ENCODE results near the gene DOCK3. TPM values are rescaled to one million over a fixed set of nuclear protein-coding genes. Genes with fewer than 3 reads are reported as not detected.

DOCK3 gene
- total and polyA plus RNA-seq, 4 donors, result 0.01 to 0.08 (median 0.06) TPM; not detected in 1

DNA sequence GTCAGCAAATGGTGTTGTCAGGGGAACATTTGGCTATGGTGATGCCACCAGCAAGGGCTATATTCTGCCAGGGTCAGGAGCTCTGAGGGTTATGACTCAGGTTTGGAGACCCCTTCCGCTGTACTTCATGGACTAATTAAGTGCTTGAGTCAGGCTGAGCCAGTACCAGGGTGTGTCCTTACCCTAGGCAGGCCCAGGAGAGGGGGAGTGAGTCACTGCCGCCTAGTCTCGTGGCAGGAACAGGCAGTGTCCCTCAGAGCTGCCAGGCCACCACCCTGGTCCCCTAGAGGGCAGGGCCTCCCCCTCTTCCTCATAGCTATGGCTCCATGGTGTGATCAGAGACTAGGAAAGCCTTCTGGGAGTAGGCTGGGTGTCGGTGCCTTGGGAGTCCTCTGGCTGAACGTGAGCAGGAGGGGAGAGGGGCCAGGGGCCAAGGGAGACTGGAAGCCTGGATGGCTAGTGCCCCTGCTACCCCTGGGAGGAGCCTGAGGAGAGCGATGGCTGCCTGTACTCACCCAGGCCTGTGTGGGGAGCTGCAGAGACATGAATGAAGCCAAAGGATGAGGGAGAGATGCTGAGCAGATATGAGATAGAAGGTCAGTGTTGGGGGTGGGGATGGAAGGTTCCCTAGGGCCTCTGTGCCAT, 47.2 kb upstream of the DOCK3 start:
- WGBS, result 73% methylated on average over 6 of the region's 6 CpGs
- H3K36me3 ChIP-seq (ENCODE audit: control insufficient read depth in 4 of 4, insufficient read depth in 3 of 4, low read depth in 1 of 4, low read length in 3 of 4), result peaks cover 0 to 3% (median 2%) of the 10 kb centered on the region in 4 donors
- no peak for DNase-seq (ENCODE audit: low spot score)
- no peaks in the 10 kb centered on the region for H3K27me3 ChIP-seq (ENCODE audit: control insufficient read depth in 4 of 4, insufficient read depth in 4 of 4, low read length in 3 of 4)
- H3K4me3 ChIP-seq (ENCODE audit: low read depth in 1 of 3, low read length in 3 of 3), result no peak overlapping the region
- no peaks in the 10 kb centered on the region for H3K9me3 ChIP-seq (ENCODE audit: control insufficient read depth in 4 of 4, low read length in 3 of 4)
- H3K27ac ChIP-seq (ENCODE audit: low read depth in 1 of 2, low read length in 2 of 2), result no peak overlapping the region
- H3K9ac ChIP-seq (ENCODE audit: low read depth in 1 of 2, low read length in 2 of 2), result no peak overlapping the region
- TF ChIP-seq EGR1 (IDR thresholded peaks at IDR 0.05; ENCODE audit: low read depth in 2 of 2) (no peak), FOXA1 (IDR thresholded peaks at IDR 0.05) (no peak), TAF1 (conservative IDR thresholded peaks at IDR 0.05) (no peak), HNF4A (conservative IDR thresholded peaks at IDR 0.05) (no peak), RAD21 (IDR thresholded peaks at IDR 0.05) (no peak), SP1 (IDR thresholded peaks at IDR 0.05) (no peak), HNF4G (IDR thresholded peaks at IDR 0.05) (no peak), YY1 (IDR thresholded peaks at IDR 0.05) (no peak), JUND (IDR thresholded peaks at IDR 0.05) (no peak), GABPA (IDR thresholded peaks at IDR 0.05 in 1 of 2, conservative IDR thresholded peaks at IDR 0.05 in 1 of 2) (no peak)
- TF ChIP-seq, protein P1, sequence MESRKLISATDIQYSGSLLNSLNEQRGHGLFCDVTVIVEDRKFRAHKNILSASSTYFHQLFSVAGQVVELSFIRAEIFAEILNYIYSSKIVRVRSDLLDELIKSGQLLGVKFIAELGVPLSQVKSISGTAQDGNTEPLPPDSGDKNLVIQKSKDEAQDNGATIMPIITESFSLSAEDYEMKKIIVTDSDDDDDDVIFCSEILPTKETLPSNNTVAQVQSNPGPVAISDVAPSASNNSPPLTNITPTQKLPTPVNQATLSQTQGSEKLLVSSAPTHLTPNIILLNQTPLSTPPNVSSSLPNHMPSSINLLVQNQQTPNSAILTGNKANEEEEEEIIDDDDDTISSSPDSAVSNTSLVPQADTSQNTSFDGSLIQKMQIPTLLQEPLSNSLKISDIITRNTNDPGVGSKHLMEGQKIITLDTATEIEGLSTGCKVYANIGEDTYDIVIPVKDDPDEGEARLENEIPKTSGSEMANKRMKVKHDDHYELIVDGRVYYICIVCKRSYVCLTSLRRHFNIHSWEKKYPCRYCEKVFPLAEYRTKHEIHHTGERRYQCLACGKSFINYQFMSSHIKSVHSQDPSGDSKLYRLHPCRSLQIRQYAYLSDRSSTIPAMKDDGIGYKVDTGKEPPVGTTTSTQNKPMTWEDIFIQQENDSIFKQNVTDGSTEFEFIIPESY (IDR thresholded peaks at IDR 0.05), result no peak
- TF ChIP-seq, protein P2, sequence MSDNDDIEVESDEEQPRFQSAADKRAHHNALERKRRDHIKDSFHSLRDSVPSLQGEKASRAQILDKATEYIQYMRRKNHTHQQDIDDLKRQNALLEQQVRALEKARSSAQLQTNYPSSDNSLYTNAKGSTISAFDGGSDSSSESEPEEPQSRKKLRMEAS (IDR thresholded peaks at IDR 0.05), result no peak
- TF ChIP-seq, protein P3, sequence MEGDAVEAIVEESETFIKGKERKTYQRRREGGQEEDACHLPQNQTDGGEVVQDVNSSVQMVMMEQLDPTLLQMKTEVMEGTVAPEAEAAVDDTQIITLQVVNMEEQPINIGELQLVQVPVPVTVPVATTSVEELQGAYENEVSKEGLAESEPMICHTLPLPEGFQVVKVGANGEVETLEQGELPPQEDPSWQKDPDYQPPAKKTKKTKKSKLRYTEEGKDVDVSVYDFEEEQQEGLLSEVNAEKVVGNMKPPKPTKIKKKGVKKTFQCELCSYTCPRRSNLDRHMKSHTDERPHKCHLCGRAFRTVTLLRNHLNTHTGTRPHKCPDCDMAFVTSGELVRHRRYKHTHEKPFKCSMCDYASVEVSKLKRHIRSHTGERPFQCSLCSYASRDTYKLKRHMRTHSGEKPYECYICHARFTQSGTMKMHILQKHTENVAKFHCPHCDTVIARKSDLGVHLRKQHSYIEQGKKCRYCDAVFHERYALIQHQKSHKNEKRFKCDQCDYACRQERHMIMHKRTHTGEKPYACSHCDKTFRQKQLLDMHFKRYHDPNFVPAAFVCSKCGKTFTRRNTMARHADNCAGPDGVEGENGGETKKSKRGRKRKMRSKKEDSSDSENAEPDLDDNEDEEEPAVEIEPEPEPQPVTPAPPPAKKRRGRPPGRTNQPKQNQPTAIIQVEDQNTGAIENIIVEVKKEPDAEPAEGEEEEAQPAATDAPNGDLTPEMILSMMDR (IDR thresholded peaks at IDR 0.05; ENCODE audit: low read depth, low read length, missing input control), result no peak
- TF ChIP-seq, protein P4, sequence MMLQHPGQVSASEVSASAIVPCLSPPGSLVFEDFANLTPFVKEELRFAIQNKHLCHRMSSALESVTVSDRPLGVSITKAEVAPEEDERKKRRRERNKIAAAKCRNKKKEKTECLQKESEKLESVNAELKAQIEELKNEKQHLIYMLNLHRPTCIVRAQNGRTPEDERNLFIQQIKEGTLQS (IDR thresholded peaks at IDR 0.05), result no peak
- peaks cover 0 to 5% (median 0%) of the 10 kb centered on the region in 4 donors for H3K4me1 ChIP-seq (ENCODE audit: control insufficient read depth in 4 of 4, insufficient read depth in 4 of 4, low read length in 3 of 4)

DNA sequence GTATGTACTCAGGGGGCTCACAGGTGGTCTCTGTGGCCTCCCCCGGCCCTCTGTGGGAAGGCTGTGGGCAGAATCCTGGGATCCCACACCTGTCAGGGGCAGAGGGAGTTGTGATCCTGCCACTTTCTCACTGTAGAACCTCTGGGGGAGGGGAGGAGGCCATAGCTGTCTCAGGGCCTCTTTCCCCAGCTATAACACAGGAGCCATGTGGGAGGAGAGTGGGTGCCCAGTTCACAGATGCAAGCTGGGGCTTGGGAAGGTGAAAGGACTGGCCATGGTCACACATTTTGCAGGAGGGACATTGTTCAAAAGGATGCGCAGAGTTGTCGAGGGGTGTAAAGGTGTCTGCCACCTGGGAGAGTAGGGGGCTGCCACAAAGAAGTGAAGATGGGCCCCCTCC, 46.1 kb upstream of the DOCK3 start:
- peaks cover 0 to 4% (median 0%) of the 10 kb centered on the region in 4 donors for H3K4me1 ChIP-seq (ENCODE audit: control insufficient read depth in 4 of 4, insufficient read depth in 4 of 4, low read length in 3 of 4)
- TF ChIP-seq, protein P4 (IDR thresholded peaks at IDR 0.05), result no peak
- TF ChIP-seq RAD21 (IDR thresholded peaks at IDR 0.05) (no peak), RXRA (IDR thresholded peaks at IDR 0.05) (no peak), NR2F2 (IDR thresholded peaks at IDR 0.05) (no peak), JUND (IDR thresholded peaks at IDR 0.05) (no peak), TAF1 (conservative IDR thresholded peaks at IDR 0.05) (no peak), HNF4G (IDR thresholded peaks at IDR 0.05) (no peak), SP1 (IDR thresholded peaks at IDR 0.05) (no peak), YY1 (IDR thresholded peaks at IDR 0.05) (no peak), FOXA2 (IDR thresholded peaks at IDR 0.05) (no peak), HNF4A (conservative IDR thresholded peaks at IDR 0.05) (no peak)
- TF ChIP-seq, protein P2 (IDR thresholded peaks at IDR 0.05), result no peak
- TF ChIP-seq, protein P1 (IDR thresholded peaks at IDR 0.05), result no peak
- TF ChIP-seq, protein P5, sequence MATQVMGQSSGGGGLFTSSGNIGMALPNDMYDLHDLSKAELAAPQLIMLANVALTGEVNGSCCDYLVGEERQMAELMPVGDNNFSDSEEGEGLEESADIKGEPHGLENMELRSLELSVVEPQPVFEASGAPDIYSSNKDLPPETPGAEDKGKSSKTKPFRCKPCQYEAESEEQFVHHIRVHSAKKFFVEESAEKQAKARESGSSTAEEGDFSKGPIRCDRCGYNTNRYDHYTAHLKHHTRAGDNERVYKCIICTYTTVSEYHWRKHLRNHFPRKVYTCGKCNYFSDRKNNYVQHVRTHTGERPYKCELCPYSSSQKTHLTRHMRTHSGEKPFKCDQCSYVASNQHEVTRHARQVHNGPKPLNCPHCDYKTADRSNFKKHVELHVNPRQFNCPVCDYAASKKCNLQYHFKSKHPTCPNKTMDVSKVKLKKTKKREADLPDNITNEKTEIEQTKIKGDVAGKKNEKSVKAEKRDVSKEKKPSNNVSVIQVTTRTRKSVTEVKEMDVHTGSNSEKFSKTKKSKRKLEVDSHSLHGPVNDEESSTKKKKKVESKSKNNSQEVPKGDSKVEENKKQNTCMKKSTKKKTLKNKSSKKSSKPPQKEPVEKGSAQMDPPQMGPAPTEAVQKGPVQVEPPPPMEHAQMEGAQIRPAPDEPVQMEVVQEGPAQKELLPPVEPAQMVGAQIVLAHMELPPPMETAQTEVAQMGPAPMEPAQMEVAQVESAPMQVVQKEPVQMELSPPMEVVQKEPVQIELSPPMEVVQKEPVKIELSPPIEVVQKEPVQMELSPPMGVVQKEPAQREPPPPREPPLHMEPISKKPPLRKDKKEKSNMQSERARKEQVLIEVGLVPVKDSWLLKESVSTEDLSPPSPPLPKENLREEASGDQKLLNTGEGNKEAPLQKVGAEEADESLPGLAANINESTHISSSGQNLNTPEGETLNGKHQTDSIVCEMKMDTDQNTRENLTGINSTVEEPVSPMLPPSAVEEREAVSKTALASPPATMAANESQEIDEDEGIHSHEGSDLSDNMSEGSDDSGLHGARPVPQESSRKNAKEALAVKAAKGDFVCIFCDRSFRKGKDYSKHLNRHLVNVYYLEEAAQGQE (IDR thresholded peaks at IDR 0.05), result no peak
- H3K27me3 ChIP-seq (ENCODE audit: control insufficient read depth in 4 of 4, insufficient read depth in 4 of 4, low read length in 3 of 4), result no peaks in the 10 kb centered on the region
- no peak overlapping the region for H3K27ac ChIP-seq (ENCODE audit: low read depth in 1 of 2, low read length in 2 of 2)
- WGBS, result 95% methylated on average over 3 of the region's 3 CpGs
- peaks cover 0 to 3% (median 1%) of the 10 kb centered on the region in 4 donors for H3K36me3 ChIP-seq (ENCODE audit: control insufficient read depth in 4 of 4, insufficient read depth in 3 of 4, low read depth in 1 of 4, low read length in 3 of 4)
- H3K9ac ChIP-seq (ENCODE audit: low read depth in 1 of 2, low read length in 2 of 2), result no peak overlapping the region
- no peaks in the 10 kb centered on the region for H3K9me3 ChIP-seq (ENCODE audit: control insufficient read depth in 4 of 4, low read length in 3 of 4)
- DNase-seq (ENCODE audit: low spot score), result no peak
- H3K4me3 ChIP-seq (ENCODE audit: low read depth in 1 of 3, low read length in 3 of 3), result no peak overlapping the region

All from liver (tissue), 9 donors.